CD4-positive, CD25-positive, alpha-beta regulatory T cell (primary cell): ENCODE measurements around the gene ADSS2. TPM values are rescaled to one million over a fixed set of nuclear protein-coding genes. Genes with fewer than 3 reads are reported as not detected.
"Not testable (repeated sequence)": the region's sequence is repeated elsewhere in the genome, so short reads cannot be mapped to it uniquely, and the experiment has no call there.

ENCODE experiments used
- ATAC-seq, 2 donors: fragments of 150-1000 bp; cut with Tn5 transposase; one replicate each; pipeline ENCODE4 v1.10.0; 2021; ENCODE audit warnings: low read depth in 2 of 2, moderate number of reproducible peaks in 2 of 2, moderate library complexity in 1 of 2
- DNase-seq, 3 donors: peaks; one replicate each; pipeline versions ENCODE4 v3.0.0 to v3.0.0-alpha.2; 2012 to 2022; ENCODE audit warnings: mixed read lengths in 1 of 3
- H3K27ac ChIP-seq: one replicate; pipeline ENCODE4 v1.7.0; 2013; ENCODE audit warnings: mild to moderate bottlenecking, low read length; ENCODE audit not compliant: insufficient read depth, poor library complexity, severe bottlenecking
- H3K27me3 ChIP-seq: one replicate; pipeline ENCODE4 v1.7.0; 2013; ENCODE audit warnings: low read length; ENCODE audit not compliant: control insufficient read depth, insufficient read depth
- H3K36me3 ChIP-seq: one replicate; pipeline ENCODE4 v1.7.0; 2013; ENCODE audit warnings: mild to moderate bottlenecking, low read length, moderate library complexity; ENCODE audit not compliant: control insufficient read depth, insufficient read depth
- H3K4me1 ChIP-seq: 2 replicates; pipeline ENCODE4 v1.7.0; 2013; ENCODE audit warnings: mild to moderate bottlenecking, low read length; ENCODE audit not compliant: insufficient read depth, control insufficient read depth, poor library complexity, severe bottlenecking
- H3K4me3 ChIP-seq: one replicate; pipeline ENCODE4 v1.7.0; 2013; ENCODE audit warnings: low read depth, mild to moderate bottlenecking, low read length, moderate library complexity
- H3K9me3 ChIP-seq, 2 experiments: 1 replicate in 1 of 2; 2 replicates in 1 of 2; pipeline ENCODE4 v1.7.0; 2013; ENCODE audit warnings: low read length in 2 of 2, mild to moderate bottlenecking in 1 of 2, moderate library complexity in 1 of 2; ENCODE audit not compliant: control insufficient read depth in 2 of 2
- H3K27ac Mint-ChIP-seq, 3 donors: one replicate each; pipeline ENCODE4 v1.8.0; 2020 to 2022; ENCODE audit warnings: mild to moderate bottlenecking in 3 of 3, mixed read lengths in 3 of 3, moderate library complexity in 2 of 3
- H3K27me3 Mint-ChIP-seq: one replicate; pipeline ENCODE4 v1.8.0; 2022; ENCODE audit warnings: mild to moderate bottlenecking, mixed read lengths
- H3K36me3 Mint-ChIP-seq: one replicate; pipeline ENCODE4 v1.8.0; 2020; ENCODE audit warnings: mixed read lengths
- H3K4me1 Mint-ChIP-seq, 4 donors: one replicate each; pipeline ENCODE4 v1.8.0; 2020 to 2022; ENCODE audit warnings: mixed read lengths in 4 of 4, mild to moderate bottlenecking in 1 of 4
- H3K4me3 Mint-ChIP-seq, 4 donors: one replicate each; pipeline ENCODE4 v1.8.0; 2020 to 2022; ENCODE audit warnings: mild to moderate bottlenecking in 4 of 4, mixed read lengths in 4 of 4, moderate library complexity in 3 of 4
- H3K9me3 Mint-ChIP-seq, 7 donors: one replicate each; pipeline ENCODE4 v1.8.0; 2020 to 2022; ENCODE audit warnings: mixed read lengths in 7 of 7, mild to moderate bottlenecking in 3 of 7, moderate library complexity in 2 of 7
- polyA plus RNA-seq, 4 donors: library from polyadenylated mRNA; unstranded; fragments of 300-500 nt; fragmentation: Illumina TruSeq; gene quantifications; one replicate each; pipeline ENCODE4 v1.2.3, GENCODE V29; 2021
- total RNA-seq: library from RNA; stranded (reverse); gene quantifications from one replicate; pipeline ENCODE4 v1.2.3, GENCODE V29; 2022

Gene ADSS2
- total and polyA plus RNA-seq, 5 donors from 2014 or later, result 27.1 to 53.4 (median 28.5) TPM

GRCh38 chr1:244384066-244384465 lies 67.6 kb downstream of the ADSS2 start:
- H3K36me3 Mint-ChIP-seq, result peaks cover 9% of the 10 kb centered on the region
- no peak for ATAC-seq
- Histone ChIP-seq H3K9me3 (no peaks in the 10 kb centered on the region), H3K4me1 (no peaks in the 10 kb centered on the region), H3K27ac (no peak overlapping the region), H3K4me3 (no peak overlapping the region), H3K36me3 (no peaks in the 10 kb centered on the region), H3K27me3 (no peaks in the 10 kb centered on the region)
- no peak overlapping the region for H3K27ac Mint-ChIP-seq
- H3K9me3 Mint-ChIP-seq, result peaks cover 0 to 2% (median 0%) of the 10 kb centered on the region in 7 donors
- no peaks in the 10 kb centered on the region for H3K27me3 Mint-ChIP-seq
- H3K4me3 Mint-ChIP-seq, result no peak overlapping the region
- peaks cover 0 to 3% (median 0%) of the 10 kb centered on the region in 4 donors for H3K4me1 Mint-ChIP-seq
- no peak for DNase-seq

GRCh38 chr1:244383278-244383884 lies 68.3 kb downstream of the ADSS2 start:
- H3K4me1 Mint-ChIP-seq, result peaks cover 0 to 3% (median 0%) of the 10 kb centered on the region in 4 donors
- no peaks in the 10 kb centered on the region for H3K27me3 ChIP-seq
- H3K36me3 Mint-ChIP-seq, result peaks cover 9% of the 10 kb centered on the region
- H3K36me3 ChIP-seq, result no peaks in the 10 kb centered on the region
- no peak overlapping the region for H3K4me3 Mint-ChIP-seq
- H3K9me3 Mint-ChIP-seq, result peaks cover 0 to 2% (median 0%) of the 10 kb centered on the region in 7 donors
- H3K27me3 Mint-ChIP-seq, result no peaks in the 10 kb centered on the region
- DNase-seq (no peak), ATAC-seq (no peak)
- no peaks in the 10 kb centered on the region for H3K4me1 ChIP-seq
- no peaks in the 10 kb centered on the region for H3K9me3 ChIP-seq
- H3K27ac ChIP-seq, result no peak overlapping the region
- no peak overlapping the region for H3K27ac Mint-ChIP-seq
- no peak overlapping the region for H3K4me3 ChIP-seq

- Histone ChIP-seq H3K4me1 (no peaks in the 10 kb centered on the region), H3K36me3 (no peaks in the 10 kb centered on the region), H3K27ac (no peak overlapping the region), H3K27me3 (no peaks in the 10 kb centered on the region), H3K4me3 (no peak overlapping the region), H3K9me3 (no peaks in the 10 kb centered on the region)
- no peak for DNase-seq
- H3K27ac Mint-ChIP-seq, result peak overlapping the region in 1 of 3 donors; percentile 53
- no peak for ATAC-seq
- no peaks in the 10 kb centered on the region for H3K27me3 Mint-ChIP-seq
- H3K36me3 Mint-ChIP-seq, result peaks cover 9% of the 10 kb centered on the region
- H3K4me1 Mint-ChIP-seq, result no peaks in the 10 kb centered on the region
- H3K9me3 Mint-ChIP-seq, result peaks cover 0 to 1% (median 0%) of the 10 kb centered on the region in 7 donors
- no peak overlapping the region for H3K4me3 Mint-ChIP-seq
Measured at GRCh38 chr1:244381878-244382565, 69.7 kb downstream of the ADSS2 start.

DNA sequence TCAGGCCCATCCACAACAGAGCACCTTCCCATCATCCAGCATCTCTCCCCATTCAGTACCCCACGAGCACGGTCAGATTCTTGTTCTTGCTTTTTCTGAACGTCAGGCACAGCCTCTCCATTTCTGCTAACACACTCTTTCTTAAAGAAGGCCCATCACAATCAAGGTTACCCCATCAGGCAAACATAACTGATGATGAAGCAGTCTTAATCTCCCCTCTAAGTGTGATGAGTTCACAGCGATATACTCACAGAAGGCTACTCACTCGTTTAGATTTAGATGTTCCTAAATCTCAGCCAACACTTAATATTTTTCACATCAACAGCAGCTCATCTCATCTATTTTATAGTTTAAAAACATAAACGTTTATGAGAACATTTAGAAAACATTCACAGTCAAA lies 75.6 kb downstream of the ADSS2 start:
- H3K4me3 Mint-ChIP-seq, result no peak overlapping the region
- H3K9me3 Mint-ChIP-seq, result no peaks in the 10 kb centered on the region
- H3K4me1 Mint-ChIP-seq, result peaks cover 0 to 2% (median 0%) of the 10 kb centered on the region in 4 donors
- no peak overlapping the region for H3K4me3 ChIP-seq
- no peaks in the 10 kb centered on the region for H3K36me3 ChIP-seq
- H3K27me3 ChIP-seq, result no peaks in the 10 kb centered on the region
- no peak overlapping the region for H3K27ac Mint-ChIP-seq
- no peak for DNase-seq
- H3K36me3 Mint-ChIP-seq, result no peaks in the 10 kb centered on the region
- no peaks in the 10 kb centered on the region for H3K9me3 ChIP-seq
- H3K27ac ChIP-seq, result no peak overlapping the region
- no peaks in the 10 kb centered on the region for H3K27me3 Mint-ChIP-seq
- no peak for ATAC-seq
- no peaks in the 10 kb centered on the region for H3K4me1 ChIP-seq

GRCh38 chr1:244375051-244375450 lies 76.7 kb downstream of the ADSS2 start:
- H3K4me1 Mint-ChIP-seq, result peaks cover 0 to 2% (median 0%) of the 10 kb centered on the region in 4 donors
- H3K4me3 Mint-ChIP-seq, result no peak overlapping the region
- Histone ChIP-seq H3K4me3 (no peak overlapping the region), H3K27ac (no peak overlapping the region), H3K9me3 (no peaks in the 10 kb centered on the region), H3K36me3 (no peaks in the 10 kb centered on the region), H3K4me1 (no peaks in the 10 kb centered on the region), H3K27me3 (no peaks in the 10 kb centered on the region)
- no peaks in the 10 kb centered on the region for H3K27me3 Mint-ChIP-seq
- ATAC-seq, result no peak
- no peaks in the 10 kb centered on the region for H3K9me3 Mint-ChIP-seq
- DNase-seq, result no peak
- H3K27ac Mint-ChIP-seq, result no peak overlapping the region
- no peaks in the 10 kb centered on the region for H3K36me3 Mint-ChIP-seq

GRCh38 chr1:244374484-244374883 lies 77.2 kb downstream of the ADSS2 start:
- not testable (repeated sequence) for H3K4me1 Mint-ChIP-seq, H3K36me3 Mint-ChIP-seq, H3K4me1 ChIP-seq, H3K4me3 Mint-ChIP-seq, H3K27me3 ChIP-seq, H3K27me3 Mint-ChIP-seq, H3K36me3 ChIP-seq, H3K9me3 ChIP-seq, H3K4me3 ChIP-seq, DNase-seq, H3K9me3 Mint-ChIP-seq, ATAC-seq, H3K27ac ChIP-seq, H3K27ac Mint-ChIP-seq

GRCh38 chr1:244371242-244372141 lies 80.2 kb downstream of the ADSS2 start:
- peak overlapping the region in 1 of 3 donors; percentile 8 for H3K27ac Mint-ChIP-seq
- no peak for ATAC-seq
- no peaks in the 10 kb centered on the region for H3K27me3 ChIP-seq

More at GRCh38 chr1:244371242-244372141, 80.2 kb downstream of the ADSS2 start:
- no peaks in the 10 kb centered on the region for H3K4me1 ChIP-seq
- no peaks in the 10 kb centered on the region for H3K36me3 Mint-ChIP-seq
- no peaks in the 10 kb centered on the region for H3K9me3 ChIP-seq
- no peak overlapping the region for H3K27ac ChIP-seq
- no peak overlapping the region for H3K4me3 Mint-ChIP-seq
- no peak for DNase-seq
- no peak overlapping the region for H3K4me3 ChIP-seq
- no peaks in the 10 kb centered on the region for H3K27me3 Mint-ChIP-seq
- peaks cover 0 to 2% (median 0%) of the 10 kb centered on the region in 4 donors for H3K4me1 Mint-ChIP-seq
- no peaks in the 10 kb centered on the region for H3K36me3 ChIP-seq
- peaks cover 0 to 5% (median 0%) of the 10 kb centered on the region in 7 donors for H3K9me3 Mint-ChIP-seq
